HG03442 (cell line): ENCODE results near the gene SPC24.
"Not testable (repeated sequence)": the region's sequence is repeated elsewhere in the genome, so short reads cannot be mapped to it uniquely, and the experiment has no call there.

ENCODE experiments used
- ATAC-seq: cut with Tn5 transposase; IDR thresholded peaks from one replicate; pipeline ENCODE4 v1.9.1; 2021; ENCODE audit warnings: mild to moderate bottlenecking, moderate library complexity; ENCODE audit not compliant: unreplicated experiment

SPC24 gene

GRCh38 chr19:11166281-11167142, 10.9 kb upstream of the SPC24 start:
- ATAC-seq = no peak

GRCh38 chr19:11165486-11166030, 10.0 kb upstream of the SPC24 start:
- no peak for ATAC-seq

GRCh38 chr19:11164879-11165406, 9.4 kb upstream of the SPC24 start:
- ATAC-seq = no peak

DNA sequence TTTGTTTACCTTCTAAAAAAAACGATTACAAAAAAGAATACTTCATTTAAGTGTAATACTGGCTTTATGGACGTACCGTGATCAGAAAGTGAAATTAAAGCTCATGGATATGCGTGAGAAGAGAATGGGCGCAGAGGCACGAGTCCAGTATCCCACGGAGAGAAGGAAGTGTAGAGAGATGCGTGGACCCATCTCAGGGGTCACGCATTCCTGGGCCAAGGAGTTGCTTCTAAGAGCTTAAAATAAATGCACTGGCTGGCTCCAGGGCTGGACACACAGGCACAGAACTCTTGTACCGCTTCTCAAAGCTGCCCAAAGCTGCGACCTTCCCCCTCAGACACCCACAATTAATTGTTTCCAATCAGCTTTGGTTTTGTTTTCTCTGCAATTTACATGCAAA, 8.7 kb upstream of the SPC24 start:
- no peak for ATAC-seq

DNA sequence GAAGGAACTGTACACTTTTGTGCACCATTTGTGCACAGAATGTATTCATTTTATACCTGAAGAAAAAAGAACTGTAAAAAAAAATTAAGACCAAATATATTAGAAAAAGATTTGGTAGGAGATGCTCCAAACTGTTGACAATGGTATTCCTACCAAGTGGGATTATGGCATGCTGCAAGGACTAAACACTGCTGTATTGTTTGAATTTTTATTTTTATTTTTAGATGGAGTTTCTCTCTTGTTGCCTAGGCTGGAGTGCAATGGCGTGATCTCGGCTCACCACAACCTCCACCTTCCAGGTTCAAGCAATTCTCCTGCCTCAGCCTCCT, 4.8 kb upstream of the SPC24 start:
- not testable (repeated sequence) for ATAC-seq

DNA sequence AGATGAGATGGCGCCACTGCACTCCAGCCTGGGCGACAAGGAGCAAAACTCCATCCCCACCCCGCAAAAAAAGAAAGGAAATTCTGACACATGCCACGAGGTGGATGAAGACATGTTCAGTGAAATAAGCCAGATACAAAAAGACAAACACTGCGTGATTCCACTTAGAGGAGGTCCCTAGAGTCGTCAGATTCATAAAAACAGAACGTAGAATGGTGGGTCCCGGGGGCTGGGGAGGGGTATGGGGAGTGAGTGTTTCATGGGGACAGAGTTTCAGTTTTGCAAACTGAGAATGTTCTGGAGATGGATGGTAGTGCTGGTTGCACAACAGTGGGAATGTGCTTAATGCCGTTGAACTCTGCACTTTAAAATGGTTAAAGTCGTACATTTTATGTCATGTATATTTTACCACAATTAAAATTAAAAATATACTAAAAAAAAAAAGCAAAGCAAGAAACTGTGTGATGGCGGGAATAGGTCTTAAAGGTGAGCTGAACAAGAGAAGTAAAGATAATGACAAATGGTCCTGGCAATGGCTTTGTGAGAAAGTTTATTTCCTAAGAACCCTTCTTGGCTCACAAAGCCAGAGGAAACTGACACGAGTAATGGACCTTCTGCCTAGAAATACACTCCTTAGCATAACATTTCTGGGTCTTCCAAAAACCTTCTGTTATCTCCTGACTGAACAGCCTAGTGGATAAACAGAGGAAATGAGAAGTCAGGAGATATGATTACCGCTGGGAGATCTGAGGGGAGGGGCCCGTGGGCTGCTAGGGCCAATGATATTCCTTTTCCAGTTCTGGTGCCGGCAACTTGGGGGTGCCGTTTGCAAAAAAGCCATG, 4.2 kb upstream of the SPC24 start:
- ATAC-seq = no peak

DNA sequence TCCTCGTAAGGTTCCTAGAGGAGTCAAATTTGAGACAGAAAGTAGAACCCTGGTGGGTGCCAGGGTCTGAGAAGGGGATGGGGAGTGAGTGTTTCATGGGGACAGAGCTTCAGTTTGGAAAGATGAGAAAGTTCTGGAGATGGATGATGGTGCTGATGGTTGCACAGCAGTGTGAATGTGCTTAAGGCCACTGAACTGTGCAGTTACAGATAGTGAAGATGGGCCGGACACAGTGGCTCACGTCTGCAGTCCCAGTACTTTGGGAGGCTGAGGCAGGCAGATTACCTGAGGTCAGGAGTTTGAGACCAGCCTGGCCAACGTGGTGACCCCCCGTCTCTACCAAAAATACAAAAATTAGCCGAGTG, 917 bp downstream of the SPC24 start:
- no peak for ATAC-seq

- no peak for ATAC-seq
Measured at GRCh38 chr19:11152318-11153062, 3.1 kb downstream of the SPC24 start.

GRCh38 chr19:11151181-11151580, 4.4 kb downstream of the SPC24 start:
- ATAC-seq = no peak

GRCh38 chr19:11148001-11148400, 7.6 kb downstream of the SPC24 start:
- no peak for ATAC-seq

DNA sequence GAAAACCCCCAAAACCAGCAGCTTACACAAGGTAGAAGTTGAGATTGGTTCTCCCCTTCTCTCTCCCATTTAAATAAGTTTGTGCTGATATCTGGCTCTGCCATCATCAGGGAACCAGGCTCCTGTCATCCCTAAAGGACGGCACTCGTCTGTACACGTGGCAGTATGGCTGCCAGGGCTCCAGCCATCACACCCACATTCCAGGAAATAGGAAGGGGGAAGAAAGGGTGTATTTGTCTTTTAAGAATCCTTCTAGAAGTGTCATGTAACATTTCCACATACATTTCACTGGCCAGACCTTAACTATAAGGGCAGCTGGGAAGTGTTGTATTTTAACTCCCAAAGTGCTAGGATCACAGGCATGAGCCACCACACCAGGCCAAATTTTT, 10.1 kb downstream of the SPC24 start:
- no peak for ATAC-seq

DNA sequence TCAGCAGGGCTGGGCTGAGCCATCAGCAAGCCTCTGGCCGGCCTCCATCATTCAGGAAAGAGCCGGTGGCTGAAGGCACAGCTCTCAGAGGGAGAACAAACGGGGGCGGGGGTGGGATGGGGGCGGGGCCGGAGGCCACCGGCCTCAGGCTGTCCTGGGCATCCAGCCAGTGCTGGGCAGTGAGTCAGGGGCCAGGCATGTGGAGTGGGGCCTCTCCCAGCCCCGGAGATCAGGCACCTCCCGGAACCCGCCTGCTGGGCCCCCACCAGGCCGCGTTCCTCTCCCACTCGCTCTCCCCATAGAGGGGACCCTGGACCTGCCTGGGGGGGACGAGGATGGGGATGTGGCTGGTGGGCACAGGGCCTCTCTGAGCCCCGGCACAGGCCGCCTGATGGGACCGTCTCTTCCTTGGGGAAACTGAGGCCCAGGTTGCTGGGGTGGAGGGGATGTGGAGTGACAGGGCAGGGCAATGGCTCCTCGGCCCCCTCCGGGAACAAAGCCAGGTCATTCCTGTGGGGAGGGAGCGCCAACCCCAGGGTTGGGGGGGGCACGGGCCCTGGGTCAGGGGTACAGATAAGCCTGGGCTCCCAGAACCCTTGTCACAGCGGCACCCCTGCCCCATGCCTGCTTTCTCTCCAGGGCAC, 12.9 kb downstream of the SPC24 start:
- ATAC-seq = no peak

DNA sequence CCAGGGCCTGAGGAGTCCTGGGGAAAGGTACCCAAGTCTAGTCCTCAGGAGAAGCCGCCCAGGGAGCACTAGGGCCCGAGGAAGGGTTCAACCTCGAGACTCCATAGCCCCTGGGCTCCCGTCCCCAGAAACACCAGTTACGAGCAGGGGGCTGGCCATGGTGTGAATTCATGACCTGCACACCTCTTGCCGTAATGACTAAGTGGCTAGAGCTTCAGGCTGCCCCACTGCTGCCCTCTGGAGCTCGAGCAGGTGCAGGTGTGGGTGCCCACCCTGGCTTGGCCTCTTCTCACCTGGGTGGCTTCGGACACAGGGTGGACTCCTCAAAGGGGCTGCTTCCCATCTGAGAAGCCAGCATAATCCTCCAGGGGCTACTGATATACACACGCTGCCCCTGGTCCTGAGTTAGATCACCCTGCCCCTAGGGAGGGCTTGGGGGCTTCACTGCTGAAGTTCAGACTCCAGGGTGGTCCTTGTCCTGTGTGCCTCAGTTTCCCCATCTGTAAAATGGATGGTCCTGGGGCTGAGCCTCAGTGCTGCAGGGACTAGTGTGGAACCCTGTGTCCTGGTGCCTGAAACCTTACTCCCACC, 13.6 kb downstream of the SPC24 start:
- ATAC-seq = no peak

GRCh38 chr19:11140896-11141295, 14.7 kb downstream of the SPC24 start:
- ATAC-seq = no peak

DNA sequence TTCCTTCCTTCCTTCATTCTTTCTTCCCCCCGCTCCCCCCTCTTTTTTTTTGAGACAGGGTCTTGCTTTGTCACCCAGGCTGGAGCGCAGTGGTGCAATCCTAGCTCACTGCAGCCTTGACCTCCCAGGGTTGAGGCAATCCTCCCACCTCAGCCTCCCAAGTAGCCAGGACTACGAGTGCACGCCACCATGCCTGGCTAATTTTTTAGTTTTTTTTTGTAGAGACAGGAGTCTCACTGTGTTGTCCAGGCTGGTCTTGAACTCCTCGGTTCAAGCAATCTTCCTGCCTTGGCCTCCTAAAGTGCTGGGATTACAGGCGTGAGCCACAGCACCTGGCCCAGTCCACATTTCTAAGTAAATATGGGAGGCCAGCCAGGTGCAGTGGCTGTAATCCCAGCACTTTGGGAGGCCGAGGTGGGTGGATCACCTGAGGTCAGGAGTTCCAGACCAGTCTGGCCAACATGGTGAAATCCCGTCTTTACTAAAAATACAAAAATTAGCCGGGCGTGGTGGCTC, 15.5 kb downstream of the SPC24 start:
- ATAC-seq = not testable (repeated sequence)

DNA sequence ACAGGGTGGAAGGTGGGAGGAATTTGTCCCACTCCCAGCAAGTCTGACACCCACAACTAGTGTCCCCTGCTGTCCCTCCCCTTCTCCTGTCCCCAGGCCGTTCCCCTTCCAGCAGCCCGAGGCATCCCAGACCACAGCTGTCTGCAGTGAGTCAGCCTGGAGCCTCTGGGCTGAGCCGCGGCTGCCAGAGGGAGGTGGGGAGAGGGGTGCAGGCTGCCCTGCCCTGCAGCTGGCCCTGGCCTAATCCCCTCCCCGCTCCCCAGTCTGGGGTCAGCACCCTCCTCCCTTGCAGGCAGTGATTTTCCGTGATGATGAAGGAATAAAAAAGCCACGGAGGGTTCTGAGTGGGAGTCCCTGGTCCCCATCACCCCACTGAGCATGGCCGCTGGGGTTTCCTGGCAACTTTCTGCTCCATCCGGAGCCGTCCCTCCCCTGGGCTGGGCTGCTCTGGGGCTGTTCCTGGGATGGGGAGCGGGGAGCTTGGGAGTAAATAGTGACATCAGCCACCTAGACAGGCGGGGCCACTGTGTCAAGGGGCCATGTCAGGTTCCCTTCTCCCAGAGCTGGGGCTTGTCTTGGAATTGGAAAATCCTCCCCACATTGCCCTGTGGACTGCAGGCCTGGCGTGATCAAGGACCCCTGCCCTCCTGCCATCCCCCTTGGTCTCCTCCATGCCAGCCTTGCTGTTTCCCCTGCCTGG, 16.8 kb downstream of the SPC24 start:
- no peak for ATAC-seq

DNA sequence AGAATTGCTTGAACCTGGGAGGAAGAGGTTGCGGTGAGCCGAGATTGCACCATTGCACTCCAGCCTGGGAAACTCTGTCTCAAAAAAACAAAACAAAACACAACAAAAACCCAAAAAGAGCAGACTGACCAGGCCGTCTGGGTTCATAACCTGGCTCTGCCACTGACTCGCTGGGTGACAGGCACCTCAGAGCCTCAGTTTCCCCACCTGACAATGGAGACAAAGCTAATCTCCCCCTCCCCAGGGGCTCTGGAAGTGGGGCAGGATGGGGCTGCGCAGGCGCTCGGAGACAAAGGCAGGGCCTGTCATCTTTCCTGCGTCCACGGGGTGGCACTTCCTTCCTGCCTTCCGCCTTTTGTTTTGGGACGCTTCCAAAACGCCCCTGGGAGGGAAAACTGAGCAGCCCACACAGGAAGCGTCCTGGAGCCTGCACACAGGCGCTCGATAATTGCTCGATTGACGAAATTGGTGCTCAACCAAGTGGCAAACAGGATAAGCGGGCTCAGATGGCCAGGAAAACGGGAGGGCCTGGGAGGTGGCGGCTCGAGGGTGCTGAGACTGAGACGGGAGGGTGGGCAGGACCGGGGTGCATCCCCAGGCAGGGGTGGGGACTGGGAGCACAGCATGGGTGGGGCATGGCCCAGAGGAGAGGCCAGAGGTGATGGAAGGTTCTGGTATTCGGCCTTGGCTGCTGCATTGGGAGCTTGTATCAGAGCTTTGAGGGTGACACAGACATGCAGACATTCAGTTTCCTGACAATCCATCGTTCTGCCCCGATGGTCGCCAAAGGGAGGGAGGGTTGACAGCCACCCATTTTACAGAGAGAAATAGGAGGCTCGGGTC, 17.8 kb downstream of the SPC24 start:
- no peak for ATAC-seq

- no peak for ATAC-seq
Measured at GRCh38 chr19:11136400-11137101, 19.0 kb downstream of the SPC24 start.
